Liver (tissue), 9 donors: ENCODE data around the gene CCDC106. TPM values are rescaled to one million over a fixed set of nuclear protein-coding genes. Genes with fewer than 3 reads are reported as not detected.

Source experiments
- DNase-seq: peaks from one replicate; pipeline ENCODE4 v3.0.0-alpha.2; 2017; ENCODE audit warnings: low spot score
- H3K27ac ChIP-seq, 2 donors: one replicate each; pipeline ENCODE4 v1.7.0; 2013; ENCODE audit warnings: inconsistent platforms in 2 of 2, low read length in 2 of 2, control low read depth in 1 of 2, low read depth in 1 of 2, mild to moderate bottlenecking in 1 of 2
- H3K27me3 ChIP-seq, 4 donors: one replicate each; pipeline versions ENCODE4 v1.6.1 to v1.7.0; 2013; ENCODE audit warnings: low read length in 3 of 4, inconsistent platforms in 1 of 4, mild to moderate bottlenecking in 1 of 4, moderate library complexity in 1 of 4; ENCODE audit not compliant: control insufficient read depth in 4 of 4, insufficient read depth in 4 of 4
- H3K36me3 ChIP-seq, 4 donors: one replicate each; pipeline versions ENCODE4 v1.6.1 to v1.7.0; 2013; ENCODE audit warnings: low read length in 3 of 4, mild to moderate bottlenecking in 3 of 4, low read depth in 1 of 4, moderate library complexity in 1 of 4; ENCODE audit not compliant: control insufficient read depth in 4 of 4, insufficient read depth in 3 of 4
- H3K4me1 ChIP-seq, 4 donors: one replicate each; pipeline versions ENCODE4 v1.6.1 to v1.7.0; 2013; ENCODE audit warnings: low read length in 3 of 4, mild to moderate bottlenecking in 3 of 4, moderate library complexity in 1 of 4; ENCODE audit not compliant: control insufficient read depth in 4 of 4, insufficient read depth in 4 of 4
- H3K4me3 ChIP-seq, 3 donors: one replicate each; pipeline versions ENCODE4 v1.6.1 to v1.7.0; 2013; ENCODE audit warnings: low read length in 3 of 3, control low read depth in 1 of 3, low read depth in 1 of 3, mild to moderate bottlenecking in 1 of 3
- H3K9ac ChIP-seq, 2 donors: one replicate each; pipeline ENCODE4 v1.7.0; 2013; ENCODE audit warnings: low read length in 2 of 2, mild to moderate bottlenecking in 2 of 2, moderate library complexity in 2 of 2, control low read depth in 1 of 2, low read depth in 1 of 2
- H3K9me3 ChIP-seq, 4 donors: one replicate each; pipeline versions ENCODE4 v1.6.1 to v1.7.0; 2013; ENCODE audit warnings: low read length in 3 of 4; ENCODE audit not compliant: control insufficient read depth in 4 of 4
- GABPA ChIP-seq, 2 donors: IDR thresholded peaks in 1 of 2; conservative IDR thresholded peaks in 1 of 2; 2 replicates each; pipeline ENCODE4 v1.6.1; 2016; ENCODE audit warnings: antibody characterized with exemption in 2 of 2, mild to moderate bottlenecking in 1 of 2, moderate library complexity in 1 of 2
- RAD21 ChIP-seq, 2 donors: IDR thresholded peaks; 2 replicates each; pipeline ENCODE4 v1.6.1; 2016; ENCODE audit warnings: antibody characterized with exemption in 2 of 2, mild to moderate bottlenecking in 2 of 2
- YY1 ChIP-seq: IDR thresholded peaks from 2 replicates; pipeline ENCODE4 v1.6.1; 2016; ENCODE audit warnings: antibody characterized with exemption, mild to moderate bottlenecking
- WGBS: extraction: QIAGEN DNeasy Blood & Tissue Kit; methylation state at CpG from one replicate; pipeline ENCODE4 v1.1.7; 2013; 5-methylcytosine and 5-hydroxymethylcytosine counted together
- polyA plus RNA-seq, 2 donors: library from polyadenylated mRNA; stranded (reverse) in 1 of 2; unstranded in 1 of 2; fragments of 200-250 nt in 1 of 2; fragments of >200 nt in 1 of 2; fragmentation: Nextera tagmentation in 1 of 2; extraction: Ambion mirVana in 1 of 2; gene quantifications; one replicate each; pipeline versions ENCODE4 v1.2.1 to v1.2.3, GENCODE V29; 2013 to 2015
- total RNA-seq, 2 donors: library from RNA; depleted of rRNA; stranded (reverse); fragments of >200 nt; gene quantifications; one replicate each; pipeline ENCODE4 v1.2.3, GENCODE V29; 2014
- TF ChIP-seq, protein P1 (sequence below): IDR thresholded peaks from 2 replicates; pipeline ENCODE4 v1.6.1; 2016; ENCODE audit warnings: antibody characterized with exemption, mild to moderate bottlenecking
- TF ChIP-seq, protein P2 (sequence below): fragments of 150-350 bp; IDR thresholded peaks from 2 replicates; pipeline ENCODE4 v1.5.1; 2017; ENCODE audit warnings: improper control_type of control experiment, low read depth, low read length; ENCODE audit not compliant: missing input control
- TF ChIP-seq, protein P3 (sequence below): IDR thresholded peaks from 2 replicates; pipeline ENCODE4 v1.6.1; 2016; ENCODE audit warnings: antibody characterized with exemption
- donor health status: healthy.
- donor health status: healthy.
- donor health status: healthy.
- donor health status: healthy.
- donor health status: healthy.

Gene CCDC106
- total and polyA plus RNA-seq, 4 donors: 3.6 to 13.5 (median 5.9) TPM

DNA sequence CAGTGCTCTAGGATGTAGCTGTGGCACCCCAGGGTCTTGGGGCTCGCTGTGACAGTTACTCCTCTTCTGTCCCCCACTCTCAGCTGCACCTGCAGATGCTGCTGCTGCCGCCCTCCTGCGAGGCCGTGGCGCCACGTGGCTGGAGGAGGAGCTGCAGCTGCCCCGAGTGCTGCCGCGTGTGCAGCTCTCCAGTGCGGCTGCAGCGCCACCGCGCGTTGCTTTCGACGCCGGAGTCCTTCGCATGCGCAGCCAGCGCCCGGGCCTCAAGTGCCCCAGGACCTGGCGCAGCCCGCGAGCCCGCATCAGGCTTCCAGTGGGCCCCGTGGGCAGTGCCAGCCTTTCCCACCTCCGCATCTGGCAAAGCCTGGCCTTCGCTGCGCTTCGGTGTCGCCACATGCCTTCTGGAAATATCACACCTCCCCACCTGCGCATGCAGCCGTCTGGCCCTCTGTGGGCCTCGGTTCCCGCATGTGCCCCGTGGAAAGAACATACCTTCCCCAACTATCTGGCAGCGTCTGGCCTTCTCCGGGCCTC lies 7.9 kb upstream of the CCDC106 start:
- WGBS: 25% methylated on average over 38 of the region's 38 CpGs

DNA sequence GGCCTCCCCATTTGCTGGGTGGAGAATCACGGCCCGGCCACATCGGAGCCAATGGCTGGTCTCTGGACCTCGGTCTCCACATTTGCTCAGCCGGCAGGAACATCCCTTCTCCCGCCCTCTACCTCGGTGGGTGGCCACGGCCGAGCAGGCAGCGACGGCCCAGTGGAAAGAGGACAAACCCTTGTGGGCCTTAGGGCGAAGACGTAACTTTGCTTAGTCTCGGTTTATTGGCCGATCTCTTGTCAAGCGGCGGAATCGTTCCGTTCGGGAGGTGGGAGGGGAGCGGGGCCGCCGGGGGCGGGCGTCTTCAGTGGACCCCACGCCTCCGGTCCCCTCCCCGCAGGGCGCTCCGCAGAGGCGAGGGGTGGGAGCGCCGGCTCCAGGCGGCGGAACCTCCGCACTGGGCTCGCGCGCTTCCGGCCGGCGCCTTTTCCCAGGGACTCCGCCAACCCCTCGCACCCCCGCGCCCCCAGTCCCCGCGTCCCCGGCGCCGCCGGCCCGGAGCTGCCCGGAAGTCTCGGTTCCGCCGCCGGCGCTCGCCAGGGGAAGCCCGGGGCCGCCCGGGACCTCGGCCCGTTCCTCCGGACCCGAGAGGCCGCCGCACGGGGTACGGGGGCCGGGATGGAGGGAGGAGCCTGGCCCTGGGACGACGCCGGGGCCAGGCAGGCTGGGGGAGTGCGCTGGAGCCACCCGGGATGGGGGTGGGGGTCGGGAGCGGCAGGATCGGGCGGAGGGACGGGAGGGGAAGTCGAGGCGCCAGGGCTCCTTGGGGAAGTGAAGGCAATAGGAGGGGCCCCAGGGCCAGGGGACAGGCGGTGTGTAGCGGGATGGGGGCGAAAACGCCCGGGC lies 7.2 kb upstream of the CCDC106 start, which contains the start of gene ZNF580:
TSS of gene ZNF580 (plus strand) at position 426 of the 849 bp plus-strand sequence. CDS start 1,507 bp downstream, outside the sequence.
- under 1% methylated on average over 89 of the region's 89 CpGs for WGBS
- DNase-seq: peak; percentile 74
- peak within 1 kb of the TSS; percentile 83 to 91 for H3K27ac ChIP-seq
- H3K4me1 ChIP-seq: peaks cover 26 to 78% (median 58%) of the 10 kb centered on the region in 4 donors
- peak in 1 of 2 donors; percentile 51 for TF ChIP-seq GABPA (IDR thresholded peaks at IDR 0.05 in 1 of 2, conservative IDR thresholded peaks at IDR 0.05 in 1 of 2)
- no peak for TF ChIP-seq YY1
- H3K4me3 ChIP-seq: peak within 1 kb of the TSS; percentile 65 to 86 (median 79)
- no peaks in the 10 kb centered on the region for H3K27me3 ChIP-seq
- H3K9ac ChIP-seq: peak within 1 kb of the TSS; percentile 66 to 84
- no peaks in the 10 kb centered on the region for H3K9me3 ChIP-seq
- H3K36me3 ChIP-seq: peaks cover 0 to 9% (median under 1%) of the 10 kb centered on the region in 4 donors

More for the DNA sequence above, 7.9 kb upstream of the CCDC106 start:
- H3K9me3 ChIP-seq: no peaks in the 10 kb centered on the region
- no peaks in the 10 kb centered on the region for H3K27me3 ChIP-seq
- H3K4me1 ChIP-seq: peaks cover 28 to 83% (median 63%) of the 10 kb centered on the region in 4 donors
- peak overlapping the region in 1 of 2 donors; percentile 60 for H3K9ac ChIP-seq
- H3K27ac ChIP-seq: peak overlapping the region; percentile 83 to 91
- TF ChIP-seq, protein P1, sequence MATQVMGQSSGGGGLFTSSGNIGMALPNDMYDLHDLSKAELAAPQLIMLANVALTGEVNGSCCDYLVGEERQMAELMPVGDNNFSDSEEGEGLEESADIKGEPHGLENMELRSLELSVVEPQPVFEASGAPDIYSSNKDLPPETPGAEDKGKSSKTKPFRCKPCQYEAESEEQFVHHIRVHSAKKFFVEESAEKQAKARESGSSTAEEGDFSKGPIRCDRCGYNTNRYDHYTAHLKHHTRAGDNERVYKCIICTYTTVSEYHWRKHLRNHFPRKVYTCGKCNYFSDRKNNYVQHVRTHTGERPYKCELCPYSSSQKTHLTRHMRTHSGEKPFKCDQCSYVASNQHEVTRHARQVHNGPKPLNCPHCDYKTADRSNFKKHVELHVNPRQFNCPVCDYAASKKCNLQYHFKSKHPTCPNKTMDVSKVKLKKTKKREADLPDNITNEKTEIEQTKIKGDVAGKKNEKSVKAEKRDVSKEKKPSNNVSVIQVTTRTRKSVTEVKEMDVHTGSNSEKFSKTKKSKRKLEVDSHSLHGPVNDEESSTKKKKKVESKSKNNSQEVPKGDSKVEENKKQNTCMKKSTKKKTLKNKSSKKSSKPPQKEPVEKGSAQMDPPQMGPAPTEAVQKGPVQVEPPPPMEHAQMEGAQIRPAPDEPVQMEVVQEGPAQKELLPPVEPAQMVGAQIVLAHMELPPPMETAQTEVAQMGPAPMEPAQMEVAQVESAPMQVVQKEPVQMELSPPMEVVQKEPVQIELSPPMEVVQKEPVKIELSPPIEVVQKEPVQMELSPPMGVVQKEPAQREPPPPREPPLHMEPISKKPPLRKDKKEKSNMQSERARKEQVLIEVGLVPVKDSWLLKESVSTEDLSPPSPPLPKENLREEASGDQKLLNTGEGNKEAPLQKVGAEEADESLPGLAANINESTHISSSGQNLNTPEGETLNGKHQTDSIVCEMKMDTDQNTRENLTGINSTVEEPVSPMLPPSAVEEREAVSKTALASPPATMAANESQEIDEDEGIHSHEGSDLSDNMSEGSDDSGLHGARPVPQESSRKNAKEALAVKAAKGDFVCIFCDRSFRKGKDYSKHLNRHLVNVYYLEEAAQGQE: no peak
- TF ChIP-seq GABPA (IDR thresholded peaks at IDR 0.05 in 1 of 2, conservative IDR thresholded peaks at IDR 0.05 in 1 of 2): peak in 1 of 2 donors; percentile 14
- TF ChIP-seq, protein P2, sequence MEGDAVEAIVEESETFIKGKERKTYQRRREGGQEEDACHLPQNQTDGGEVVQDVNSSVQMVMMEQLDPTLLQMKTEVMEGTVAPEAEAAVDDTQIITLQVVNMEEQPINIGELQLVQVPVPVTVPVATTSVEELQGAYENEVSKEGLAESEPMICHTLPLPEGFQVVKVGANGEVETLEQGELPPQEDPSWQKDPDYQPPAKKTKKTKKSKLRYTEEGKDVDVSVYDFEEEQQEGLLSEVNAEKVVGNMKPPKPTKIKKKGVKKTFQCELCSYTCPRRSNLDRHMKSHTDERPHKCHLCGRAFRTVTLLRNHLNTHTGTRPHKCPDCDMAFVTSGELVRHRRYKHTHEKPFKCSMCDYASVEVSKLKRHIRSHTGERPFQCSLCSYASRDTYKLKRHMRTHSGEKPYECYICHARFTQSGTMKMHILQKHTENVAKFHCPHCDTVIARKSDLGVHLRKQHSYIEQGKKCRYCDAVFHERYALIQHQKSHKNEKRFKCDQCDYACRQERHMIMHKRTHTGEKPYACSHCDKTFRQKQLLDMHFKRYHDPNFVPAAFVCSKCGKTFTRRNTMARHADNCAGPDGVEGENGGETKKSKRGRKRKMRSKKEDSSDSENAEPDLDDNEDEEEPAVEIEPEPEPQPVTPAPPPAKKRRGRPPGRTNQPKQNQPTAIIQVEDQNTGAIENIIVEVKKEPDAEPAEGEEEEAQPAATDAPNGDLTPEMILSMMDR: peak; percentile 36
- TF ChIP-seq RAD21 (IDR thresholded peaks at IDR 0.05): peak; percentile 12 to 48
- TF ChIP-seq, protein P3, sequence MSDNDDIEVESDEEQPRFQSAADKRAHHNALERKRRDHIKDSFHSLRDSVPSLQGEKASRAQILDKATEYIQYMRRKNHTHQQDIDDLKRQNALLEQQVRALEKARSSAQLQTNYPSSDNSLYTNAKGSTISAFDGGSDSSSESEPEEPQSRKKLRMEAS: peak; percentile 55
- H3K4me3 ChIP-seq: peak overlapping the region in 2 of 3 donors; percentile 65 to 86
- H3K36me3 ChIP-seq: peaks cover 0 to 3% (median under 1%) of the 10 kb centered on the region in 4 donors
- DNase-seq: peak; percentile 62
